Measurements from ENCODE around the gene ENOX1.

The ENOX1 gene

GRCh38 chr13:43564952-43565351 is 221.8 kb downstream of the ENOX1 start:
- Mint-ChIP-seq H3K4me3 (no peak overlapping the region), H3K27ac (peak overlapping the region in 1 of 3 experiments; percentile 25), H3K27me3 (ENCODE audit: low read depth) (no peaks in the 10 kb centered on the region), H3K9me3 (no peaks in the 10 kb centered on the region), H3K36me3 (ENCODE audit: low read depth) (no peaks in the 10 kb centered on the region), H3K4me1 (peaks cover 5% of the 10 kb centered on the region)
- no peak for TF ChIP-seq CTCF (IDR thresholded peaks at IDR 0.05; ENCODE audit: unreplicated experiment in 3 of 3)

- H3K27ac Mint-ChIP-seq = no peak overlapping the region
- no peaks in the 10 kb centered on the region for H3K36me3 Mint-ChIP-seq (ENCODE audit: low read depth)
- H3K9me3 Mint-ChIP-seq = no peaks in the 10 kb centered on the region
- no peak for TF ChIP-seq CTCF (IDR thresholded peaks at IDR 0.05; ENCODE audit: unreplicated experiment in 3 of 3)
- peaks cover 34% of the 10 kb centered on the region for H3K4me1 Mint-ChIP-seq
- H3K27me3 Mint-ChIP-seq (ENCODE audit: low read depth) = no peaks in the 10 kb centered on the region
- H3K4me3 Mint-ChIP-seq = no peak overlapping the region
Measured at GRCh38 chr13:43561081-43561480, 225.7 kb downstream of the ENOX1 start.

- no peaks in the 10 kb centered on the region for H3K27me3 Mint-ChIP-seq (ENCODE audit: low read depth)
- H3K27ac Mint-ChIP-seq = peak overlapping the region in 2 of 3 experiments; percentile 65 to 76
- TF ChIP-seq CTCF (IDR thresholded peaks at IDR 0.05; ENCODE audit: unreplicated experiment in 3 of 3) = no peak
- peaks cover 44% of the 10 kb centered on the region for H3K4me1 Mint-ChIP-seq
- no peaks in the 10 kb centered on the region for H3K36me3 Mint-ChIP-seq (ENCODE audit: low read depth)
- no peaks in the 10 kb centered on the region for H3K9me3 Mint-ChIP-seq
- no peak overlapping the region for H3K4me3 Mint-ChIP-seq
Measured at GRCh38 chr13:43558939-43559338, 227.8 kb downstream of the ENOX1 start.

GRCh38 chr13:43558326-43558725 is 228.4 kb downstream of the ENOX1 start:
- Mint-ChIP-seq H3K27ac (peak overlapping the region in 2 of 3 experiments; percentile 65 to 76), H3K36me3 (ENCODE audit: low read depth) (no peaks in the 10 kb centered on the region), H3K27me3 (ENCODE audit: low read depth) (no peaks in the 10 kb centered on the region), H3K4me1 (peaks cover 47% of the 10 kb centered on the region), H3K4me3 (no peak overlapping the region), H3K9me3 (no peaks in the 10 kb centered on the region)
- no peak for TF ChIP-seq CTCF (IDR thresholded peaks at IDR 0.05; ENCODE audit: unreplicated experiment in 3 of 3)

GRCh38 chr13:43555667-43556066 is 231.1 kb downstream of the ENOX1 start:
- Mint-ChIP-seq H3K36me3 (ENCODE audit: low read depth) (no peaks in the 10 kb centered on the region), H3K4me3 (no peak overlapping the region), H3K4me1 (peaks cover 49% of the 10 kb centered on the region), H3K27me3 (ENCODE audit: low read depth) (no peaks in the 10 kb centered on the region), H3K9me3 (no peaks in the 10 kb centered on the region), H3K27ac (no peak overlapping the region)
- no peak for TF ChIP-seq CTCF (IDR thresholded peaks at IDR 0.05; ENCODE audit: unreplicated experiment in 3 of 3)

GRCh38 chr13:43551897-43552456 is 234.8 kb downstream of the ENOX1 start:
- H3K27me3 Mint-ChIP-seq (ENCODE audit: low read depth) = no peaks in the 10 kb centered on the region
- no peak for TF ChIP-seq CTCF (IDR thresholded peaks at IDR 0.05; ENCODE audit: unreplicated experiment in 3 of 3)
- H3K9me3 Mint-ChIP-seq = no peaks in the 10 kb centered on the region
- H3K27ac Mint-ChIP-seq = peak overlapping the region in 1 of 3 experiments; percentile 38
- no peaks in the 10 kb centered on the region for H3K36me3 Mint-ChIP-seq (ENCODE audit: low read depth)
- H3K4me1 Mint-ChIP-seq = peaks cover 29% of the 10 kb centered on the region
- no peak overlapping the region for H3K4me3 Mint-ChIP-seq
